Lung (tissue), 13 donors: ENCODE data around the gene ZNF302. TPM values are rescaled to one million over a fixed set of nuclear protein-coding genes. Genes with fewer than 3 reads are reported as not detected.
A peak's percentile ranks its signal among the peaks of the same experiment; 100 is the strongest.

Source experiments
- ATAC-seq: fragments of 200-7000 bp; cut with Tn5 transposase; one replicate; pipeline ENCODE4 v1.9.1; 2020; ENCODE audit warnings: moderate number of reproducible peaks; ENCODE audit not compliant: insufficient read depth, low FRiP score
- DNase-seq, 3 donors: peaks; one replicate each; pipeline ENCODE4 v3.0.0-alpha.2; 2013 to 2017
- H3K27ac ChIP-seq, 2 donors: one replicate each; pipeline ENCODE4 v1.5.1; 2013; ENCODE audit warnings: mild to moderate bottlenecking in 2 of 2, moderate library complexity in 2 of 2, control low read depth in 1 of 2, inconsistent platforms in 1 of 2, low read depth in 1 of 2, low read length in 1 of 2
- H3K27me3 ChIP-seq, 3 donors: one replicate each; pipeline ENCODE4 v1.5.1; 2013; ENCODE audit warnings: low read length in 2 of 3; ENCODE audit not compliant: control insufficient read depth in 3 of 3, insufficient read depth in 3 of 3
- H3K36me3 ChIP-seq, 4 donors: one replicate each; pipeline ENCODE4 v1.5.1; 2013; ENCODE audit warnings: low read length in 4 of 4, mild to moderate bottlenecking in 1 of 4, moderate library complexity in 1 of 4; ENCODE audit not compliant: control insufficient read depth in 4 of 4, insufficient read depth in 4 of 4
- H3K4me1 ChIP-seq, 5 donors: one replicate each; pipeline ENCODE4 v1.5.1; 2013; ENCODE audit warnings: low read length in 5 of 5, mild to moderate bottlenecking in 2 of 5, moderate library complexity in 1 of 5; ENCODE audit not compliant: control insufficient read depth in 5 of 5, insufficient read depth in 5 of 5
- H3K4me3 ChIP-seq: one replicate; pipeline ENCODE4 v1.5.1; 2013; ENCODE audit warnings: mild to moderate bottlenecking, control low read depth, moderate library complexity
- H3K9ac ChIP-seq, 2 donors: one replicate each; pipeline ENCODE4 v1.5.1; 2013; ENCODE audit warnings: low read length in 2 of 2, control low read depth in 1 of 2; ENCODE audit not compliant: insufficient read depth in 1 of 2
- H3K9me3 ChIP-seq, 4 donors: one replicate each; pipeline ENCODE4 v1.5.1; 2013; ENCODE audit warnings: low read length in 3 of 4, mild to moderate bottlenecking in 1 of 4, moderate library complexity in 1 of 4; ENCODE audit not compliant: control insufficient read depth in 4 of 4, insufficient read depth in 3 of 4
- WGBS, 2 donors: extraction: QIAGEN DNeasy Blood & Tissue Kit; methylation state at CpG; one replicate each; pipeline ENCODE4 v1.1.7; 2013; 5-methylcytosine and 5-hydroxymethylcytosine counted together
- polyA plus RNA-seq, 2 donors: library from polyadenylated mRNA; stranded (reverse); fragments of 200-250 nt; gene quantifications; one replicate each; pipeline ENCODE4 v1.2.1, GENCODE V29; 2013
- small RNA-seq: library from RNA; depleted of rRNA; stranded (forward); fragments of <200 nt; gene quantifications from one replicate; pipeline ENCODE3, GENCODE V24; 2014; ENCODE audit warnings: low replicate concordance
- total RNA-seq, 2 donors: library from RNA; depleted of rRNA in 1 of 2; stranded (reverse); fragments of >200 nt in 1 of 2; gene quantifications; one replicate each; pipeline ENCODE4 v1.2.1, GENCODE V29; 2014 to 2021
- TF ChIP-seq, protein P1 (sequence below): IDR thresholded peaks from 2 replicates; pipeline ENCODE4 v1.5.1; 2012; ENCODE audit warnings: mild to moderate bottlenecking; ENCODE audit errors: control extremely low read depth, extremely low read depth
- donor health status: control.
- donor health status: control.
- donor health status: Bipolar disorder and iron deficiency.
- donor health status: healthy.
- donor health status: DM: yes; HTN: yes; CAD: no.

ZNF302 gene
- total and polyA plus RNA-seq, 4 donors: 10.5 to 50.4 (median 21.9) TPM

GRCh38 chr19:34733746-34734536 lies 56.5 kb downstream of the ZNF302 start, which contains the start of gene ZNF181:
Gene ZNF181, plus strand, starts transcription at chr19:34734243. Its CDS starts 795 bp downstream, at chr19:34735038.
- TF ChIP-seq, protein P1, sequence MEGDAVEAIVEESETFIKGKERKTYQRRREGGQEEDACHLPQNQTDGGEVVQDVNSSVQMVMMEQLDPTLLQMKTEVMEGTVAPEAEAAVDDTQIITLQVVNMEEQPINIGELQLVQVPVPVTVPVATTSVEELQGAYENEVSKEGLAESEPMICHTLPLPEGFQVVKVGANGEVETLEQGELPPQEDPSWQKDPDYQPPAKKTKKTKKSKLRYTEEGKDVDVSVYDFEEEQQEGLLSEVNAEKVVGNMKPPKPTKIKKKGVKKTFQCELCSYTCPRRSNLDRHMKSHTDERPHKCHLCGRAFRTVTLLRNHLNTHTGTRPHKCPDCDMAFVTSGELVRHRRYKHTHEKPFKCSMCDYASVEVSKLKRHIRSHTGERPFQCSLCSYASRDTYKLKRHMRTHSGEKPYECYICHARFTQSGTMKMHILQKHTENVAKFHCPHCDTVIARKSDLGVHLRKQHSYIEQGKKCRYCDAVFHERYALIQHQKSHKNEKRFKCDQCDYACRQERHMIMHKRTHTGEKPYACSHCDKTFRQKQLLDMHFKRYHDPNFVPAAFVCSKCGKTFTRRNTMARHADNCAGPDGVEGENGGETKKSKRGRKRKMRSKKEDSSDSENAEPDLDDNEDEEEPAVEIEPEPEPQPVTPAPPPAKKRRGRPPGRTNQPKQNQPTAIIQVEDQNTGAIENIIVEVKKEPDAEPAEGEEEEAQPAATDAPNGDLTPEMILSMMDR: no peak
- Histone ChIP-seq H3K4me1 (peaks cover 3 to 15% (median 9%) of the 10 kb centered on the region in 5 donors), H3K36me3 (peaks cover 6 to 27% (median 16%) of the 10 kb centered on the region in 4 donors), H3K27ac (peak within 1 kb of the TSS; percentile 99 to 100), H3K9me3 (peaks cover 0 to 13% (median 6%) of the 10 kb centered on the region in 4 donors), H3K27me3 (no peaks in the 10 kb centered on the region), H3K4me3 (peak within 1 kb of the TSS; percentile 91), H3K9ac (peak within 1 kb of the TSS; percentile 66 to 98)
- 0% methylated on average over 62 to 67 of the region's 67 CpGs for WGBS, 2 donors
- DNase-seq: peak; percentile 90 to 96 (median 95)
- ATAC-seq: peak; percentile 93

DNA sequence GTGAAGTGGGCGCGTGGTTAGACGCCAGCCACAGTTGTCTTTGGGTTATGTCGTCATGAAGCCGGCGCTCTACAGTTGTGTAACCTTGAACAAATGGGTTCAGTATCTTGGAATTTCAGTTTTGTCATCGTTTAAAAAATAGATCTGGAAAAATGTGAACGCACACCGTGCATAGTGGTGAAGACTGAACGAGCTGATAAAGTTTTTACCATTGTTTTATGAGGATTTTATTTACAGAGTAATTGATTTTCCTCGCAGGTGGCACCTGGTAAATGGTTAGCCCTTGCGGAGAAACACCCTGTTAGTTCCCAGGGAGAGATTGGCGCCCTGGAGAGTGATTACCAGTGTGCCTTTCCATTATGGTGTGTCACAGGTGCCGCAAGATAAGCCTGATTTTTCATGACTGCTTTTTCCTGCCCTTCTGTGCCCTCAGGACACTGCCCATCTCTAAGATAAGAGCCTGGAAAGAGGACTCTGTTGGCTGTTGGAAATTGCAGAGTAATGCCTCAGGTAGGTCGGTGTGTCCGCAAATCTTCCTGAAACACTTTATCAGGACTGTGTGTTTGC lies 57.1 kb downstream of the ZNF302 start:
- H3K4me3 ChIP-seq: peak overlapping the region; percentile 91
- H3K9me3 ChIP-seq: peaks cover 0 to 15% (median 10%) of the 10 kb centered on the region in 4 donors
- DNase-seq: peak in 1 of 3 donors; percentile 93
- WGBS, 2 donors: 17 to 22% methylated on average over 16 of the region's 16 CpGs
- peaks cover 3 to 15% (median 9%) of the 10 kb centered on the region in 5 donors for H3K4me1 ChIP-seq
- H3K36me3 ChIP-seq: peaks cover 10 to 33% (median 22%) of the 10 kb centered on the region in 4 donors
- H3K9ac ChIP-seq: peak overlapping the region; percentile 66 to 98
- no peak for ATAC-seq
- H3K27ac ChIP-seq: peak overlapping the region; percentile 99 to 100
- TF ChIP-seq, protein P1: no peak
- no peaks in the 10 kb centered on the region for H3K27me3 ChIP-seq

Small RNAs within 50 kb of the gene (small RNA-seq; reads per million reads assigned to genes)
- gene RF00611: not detected

Other genes starting within 250 kb of the ZNF302 start
- gene UBA2, start 249.3 kb upstream of the ZNF302 start, total RNA-seq: 10 to 100 TPM; 69.1 to 84.2 TPM
- 10 to 100 TPM; 56.5 to 63.9 TPM for gene UBA2, start 249.3 kb upstream of the ZNF302 start, polyA plus RNA-seq
- gene WTIP, start 195.9 kb upstream of the ZNF302 start, total RNA-seq: 10 to 100 TPM; 13.4 to 31.9 TPM
- gene WTIP, start 195.9 kb upstream of the ZNF302 start, polyA plus RNA-seq: 10 to 100 TPM in 1 of 2 donors, 1 to 10 TPM in 1; 6.4 to 12.8 TPM
- gene SCGB2B2, start 519 bp upstream of the ZNF302 start, total RNA-seq: 1 to 10 TPM in 1 of 2 donors, under 1 TPM in 1; 0.88 to 1.1 TPM
- under 1 TPM; 0.21 to 0.49 TPM for gene SCGB2B2, start 519 bp upstream of the ZNF302 start, polyA plus RNA-seq
- 10 to 100 TPM in 1 of 2 donors, 1 to 10 TPM in 1; 8.5 to 17.7 TPM for gene ZNF181, start 56.6 kb downstream of the ZNF302 start, total RNA-seq
- gene ZNF181, start 56.6 kb downstream of the ZNF302 start, polyA plus RNA-seq: 1 to 10 TPM; 5.6 to 5.8 TPM
- gene ZNF599, start 95.5 kb downstream of the ZNF302 start, total RNA-seq: 10 to 100 TPM in 1 of 2 donors, 1 to 10 TPM in 1; 9.3 to 11.2 TPM
- 1 to 10 TPM; 3.6 to 3.8 TPM for gene ZNF599, start 95.5 kb downstream of the ZNF302 start, polyA plus RNA-seq
- 1 to 10 TPM; 3.3 to 5.5 TPM for gene ZNF30, start 249.2 kb downstream of the ZNF302 start, total RNA-seq
- gene ZNF30, start 249.2 kb downstream of the ZNF302 start, polyA plus RNA-seq: 1 to 10 TPM; 1.5 to 1.9 TPM